A172 (cell line): ENCODE measurements around the gene OXNAD1. TPM values are rescaled to one million over a fixed set of nuclear protein-coding genes. Genes with fewer than 3 reads are reported as not detected.

Experiments
- DNase-seq: peaks from one replicate; pipeline ENCODE4 v3.0.0-alpha.2; 2015; ENCODE audit warnings: low spot score
- total RNA-seq: library from RNA; depleted of rRNA; stranded (reverse); fragments of >200 nt; shearing (Covaris generic); gene quantifications from 2 replicates; pipeline ENCODE4 v1.2.3, GENCODE V29; 2014

OXNAD1 gene
- total RNA-seq, 1 experiment from 2014 or later = 17.5 TPM

GRCh38 chr3:16247282-16248061, 17.5 kb upstream of the OXNAD1 start:
- DNase-seq = peak; percentile 81

GRCh38 chr3:16248556-16248955, 16.5 kb upstream of the OXNAD1 start:
- no peak for DNase-seq

GRCh38 chr3:16249336-16249735, 15.7 kb upstream of the OXNAD1 start:
- DNase-seq = peak; percentile 41

GRCh38 chr3:16249886-16250285, 15.1 kb upstream of the OXNAD1 start:
- no peak for DNase-seq

GRCh38 chr3:16251316-16252085, 13.5 kb upstream of the OXNAD1 start:
- DNase-seq = no peak

GRCh38 chr3:16252243-16252978, 12.6 kb upstream of the OXNAD1 start:
- no peak for DNase-seq

- DNase-seq = no peak
Observed at GRCh38 chr3:16252988-16253387, 12.0 kb upstream of the OXNAD1 start.

- no peak for DNase-seq
Observed at GRCh38 chr3:16253601-16254000, 11.4 kb upstream of the OXNAD1 start.

GRCh38 chr3:16254916-16255315, 10.1 kb upstream of the OXNAD1 start:
- no peak for DNase-seq

- no peak for DNase-seq
Observed at GRCh38 chr3:16255326-16255725, 9.7 kb upstream of the OXNAD1 start.

GRCh38 chr3:16255726-16256125, 9.3 kb upstream of the OXNAD1 start:
- no peak for DNase-seq

- DNase-seq = no peak
Observed at GRCh38 chr3:16257309-16257708, 7.7 kb upstream of the OXNAD1 start.

- DNase-seq = no peak
Observed at GRCh38 chr3:16258177-16258576, 6.8 kb upstream of the OXNAD1 start.

GRCh38 chr3:16258866-16259265, 6.1 kb upstream of the OXNAD1 start:
- no peak for DNase-seq

GRCh38 chr3:16260046-16260445, 5.0 kb upstream of the OXNAD1 start:
- no peak for DNase-seq

- DNase-seq = no peak
Observed at GRCh38 chr3:16262174-16262573, 2.8 kb upstream of the OXNAD1 start.

GRCh38 chr3:16264174-16264707, 771 bp upstream of the OXNAD1 start:
- no peak for DNase-seq

GRCh38 chr3:16265455-16265786, 409 bp downstream of the OXNAD1 start:
- no peak for DNase-seq

- DNase-seq = no peak
Observed at GRCh38 chr3:16266714-16267113, 1.7 kb downstream of the OXNAD1 start.

GRCh38 chr3:16270855-16271254, 5.8 kb downstream of the OXNAD1 start:
- no peak for DNase-seq

- no peak for DNase-seq
Observed at GRCh38 chr3:16272588-16272987, 7.6 kb downstream of the OXNAD1 start.

- no peak for DNase-seq
Observed at GRCh38 chr3:16273867-16274266, 8.9 kb downstream of the OXNAD1 start.
